DND-41 (cell line): ENCODE measurements around the gene CLEC18A.

Source experiments
- EZH2 ChIP-seq: IDR thresholded peaks from 3 replicates; pipeline ENCODE4 v1.6.1; 2012; ENCODE audit warnings: borderline replicate concordance, low read depth, mild to moderate bottlenecking, moderate library complexity, low read length, inconsistent platforms; ENCODE audit not compliant: severe bottlenecking
- TF ChIP-seq, protein P1 (sequence below): IDR thresholded peaks from 2 replicates; pipeline ENCODE4 v1.5.1; 2012; ENCODE audit warnings: borderline replicate concordance, low read length, moderate library complexity, mild to moderate bottlenecking; ENCODE audit not compliant: poor library complexity, severe bottlenecking; ENCODE audit errors: extremely low read depth

DNA sequence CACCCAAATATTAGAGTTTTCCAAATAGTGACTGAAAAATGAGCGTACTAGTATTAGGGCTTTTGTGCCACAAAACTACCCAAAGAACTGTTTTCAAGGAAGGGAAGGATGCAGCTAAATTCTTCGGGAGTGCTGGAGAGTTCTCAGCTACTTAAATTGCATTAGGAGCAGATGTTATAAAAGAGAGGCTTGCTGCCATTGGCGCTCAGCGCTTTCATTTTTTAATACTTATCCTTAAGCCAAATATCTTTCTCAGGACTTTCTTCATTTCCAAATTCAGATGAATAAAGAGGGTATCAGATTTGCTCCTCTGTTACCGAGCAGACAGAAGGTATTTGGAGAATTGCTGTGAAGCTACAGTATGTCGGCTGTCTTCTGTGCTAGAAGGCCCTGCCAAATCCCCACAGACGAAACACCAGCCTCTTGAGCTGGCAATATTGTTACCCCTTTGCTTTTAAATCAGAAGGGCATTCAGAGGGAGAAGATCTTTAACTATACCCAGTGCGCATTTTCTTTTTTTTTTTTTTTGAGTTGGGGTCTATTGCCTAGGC lies 47.2 kb upstream of the CLEC18A start:
- TF ChIP-seq, protein P1, sequence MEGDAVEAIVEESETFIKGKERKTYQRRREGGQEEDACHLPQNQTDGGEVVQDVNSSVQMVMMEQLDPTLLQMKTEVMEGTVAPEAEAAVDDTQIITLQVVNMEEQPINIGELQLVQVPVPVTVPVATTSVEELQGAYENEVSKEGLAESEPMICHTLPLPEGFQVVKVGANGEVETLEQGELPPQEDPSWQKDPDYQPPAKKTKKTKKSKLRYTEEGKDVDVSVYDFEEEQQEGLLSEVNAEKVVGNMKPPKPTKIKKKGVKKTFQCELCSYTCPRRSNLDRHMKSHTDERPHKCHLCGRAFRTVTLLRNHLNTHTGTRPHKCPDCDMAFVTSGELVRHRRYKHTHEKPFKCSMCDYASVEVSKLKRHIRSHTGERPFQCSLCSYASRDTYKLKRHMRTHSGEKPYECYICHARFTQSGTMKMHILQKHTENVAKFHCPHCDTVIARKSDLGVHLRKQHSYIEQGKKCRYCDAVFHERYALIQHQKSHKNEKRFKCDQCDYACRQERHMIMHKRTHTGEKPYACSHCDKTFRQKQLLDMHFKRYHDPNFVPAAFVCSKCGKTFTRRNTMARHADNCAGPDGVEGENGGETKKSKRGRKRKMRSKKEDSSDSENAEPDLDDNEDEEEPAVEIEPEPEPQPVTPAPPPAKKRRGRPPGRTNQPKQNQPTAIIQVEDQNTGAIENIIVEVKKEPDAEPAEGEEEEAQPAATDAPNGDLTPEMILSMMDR: no peak
- no peak for TF ChIP-seq EZH2
